Measurements from ENCODE around the gene EGFR.
"Not testable (repeated sequence)": the region's sequence is repeated elsewhere in the genome, so short reads cannot be mapped to it uniquely, and the experiment has no call there.

Gene EGFR

DNA sequence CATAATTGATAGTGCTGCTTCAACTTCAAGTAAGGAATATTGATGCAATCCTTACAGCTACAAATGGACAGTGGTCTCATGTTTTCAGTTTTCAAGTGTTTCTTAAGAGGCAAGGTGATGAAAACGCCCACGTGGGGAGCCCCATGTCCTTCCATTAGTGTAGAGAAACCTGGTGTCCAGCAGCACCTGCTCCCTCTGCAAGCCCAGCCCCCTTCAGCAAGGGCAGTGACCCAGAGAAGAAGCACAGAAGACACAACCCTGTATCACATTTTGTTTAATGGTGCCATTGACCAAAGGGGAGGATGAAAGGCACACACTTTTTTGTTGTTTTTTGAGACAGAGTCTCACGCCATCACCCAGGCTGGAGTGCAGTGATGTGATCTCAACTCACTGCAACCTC is 143.7 kb downstream of the EGFR start:
- TF ChIP-seq, protein P1, sequence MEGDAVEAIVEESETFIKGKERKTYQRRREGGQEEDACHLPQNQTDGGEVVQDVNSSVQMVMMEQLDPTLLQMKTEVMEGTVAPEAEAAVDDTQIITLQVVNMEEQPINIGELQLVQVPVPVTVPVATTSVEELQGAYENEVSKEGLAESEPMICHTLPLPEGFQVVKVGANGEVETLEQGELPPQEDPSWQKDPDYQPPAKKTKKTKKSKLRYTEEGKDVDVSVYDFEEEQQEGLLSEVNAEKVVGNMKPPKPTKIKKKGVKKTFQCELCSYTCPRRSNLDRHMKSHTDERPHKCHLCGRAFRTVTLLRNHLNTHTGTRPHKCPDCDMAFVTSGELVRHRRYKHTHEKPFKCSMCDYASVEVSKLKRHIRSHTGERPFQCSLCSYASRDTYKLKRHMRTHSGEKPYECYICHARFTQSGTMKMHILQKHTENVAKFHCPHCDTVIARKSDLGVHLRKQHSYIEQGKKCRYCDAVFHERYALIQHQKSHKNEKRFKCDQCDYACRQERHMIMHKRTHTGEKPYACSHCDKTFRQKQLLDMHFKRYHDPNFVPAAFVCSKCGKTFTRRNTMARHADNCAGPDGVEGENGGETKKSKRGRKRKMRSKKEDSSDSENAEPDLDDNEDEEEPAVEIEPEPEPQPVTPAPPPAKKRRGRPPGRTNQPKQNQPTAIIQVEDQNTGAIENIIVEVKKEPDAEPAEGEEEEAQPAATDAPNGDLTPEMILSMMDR (conservative IDR thresholded peaks at IDR 0.05; ENCODE audit: low read depth, low read length): no peak
- no peak overlapping the region for H2AFZ ChIP-seq (ENCODE audit: low read depth)
- no peak overlapping the region for H3K9ac ChIP-seq
- no peaks in the 10 kb centered on the region for H3K27me3 ChIP-seq (ENCODE audit: insufficient read depth, low read depth)
- no peaks in the 10 kb centered on the region for H3K36me3 ChIP-seq (ENCODE audit: insufficient read depth)
- H3K27ac ChIP-seq: no peak overlapping the region
- no peak overlapping the region for H3K4me2 ChIP-seq
- no peaks in the 10 kb centered on the region for H4K20me1 ChIP-seq (ENCODE audit: insufficient read depth)
- no peaks in the 10 kb centered on the region for H3K4me1 ChIP-seq (ENCODE audit: low read depth, poor library complexity, severe bottlenecking)
- no peak overlapping the region for H3K4me3 ChIP-seq (IDR thresholded peaks at IDR 0.05; ENCODE audit: insufficient read depth, low read depth, low read length)
- H3K79me2 ChIP-seq (ENCODE audit: insufficient read depth, low read depth): no peaks in the 10 kb centered on the region

DNA sequence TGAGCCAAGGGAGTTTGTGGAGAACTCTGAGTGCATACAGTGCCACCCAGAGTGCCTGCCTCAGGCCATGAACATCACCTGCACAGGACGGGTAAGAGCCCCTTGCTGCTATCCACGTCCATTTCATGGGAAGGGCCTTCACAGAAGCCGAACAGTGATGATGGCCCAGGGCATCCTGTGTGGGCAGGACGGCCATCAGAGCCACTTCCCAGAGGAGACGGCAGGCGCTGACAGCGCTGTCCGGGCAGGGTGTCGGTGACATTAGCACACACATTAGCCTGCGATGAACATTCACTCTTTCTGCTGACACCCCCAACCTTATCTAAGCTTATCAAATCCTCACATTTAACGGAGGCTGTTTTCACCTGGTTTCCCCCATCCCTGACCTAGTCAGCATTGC is 144.9 kb downstream of the EGFR start:
- H3K4me3 ChIP-seq (IDR thresholded peaks at IDR 0.05; ENCODE audit: insufficient read depth, low read depth, low read length): no peak overlapping the region
- TF ChIP-seq, protein P1 (conservative IDR thresholded peaks at IDR 0.05; ENCODE audit: low read depth, low read length): no peak
- H3K27me3 ChIP-seq (ENCODE audit: insufficient read depth, low read depth): no peaks in the 10 kb centered on the region
- no peaks in the 10 kb centered on the region for H3K79me2 ChIP-seq (ENCODE audit: insufficient read depth, low read depth)
- no peak overlapping the region for H2AFZ ChIP-seq (ENCODE audit: low read depth)
- no peak overlapping the region for H3K27ac ChIP-seq
- H3K4me2 ChIP-seq: no peak overlapping the region
- H3K36me3 ChIP-seq (ENCODE audit: insufficient read depth): no peaks in the 10 kb centered on the region
- no peak overlapping the region for H3K9ac ChIP-seq
- H4K20me1 ChIP-seq (ENCODE audit: insufficient read depth): no peaks in the 10 kb centered on the region
- H3K4me1 ChIP-seq (ENCODE audit: low read depth, poor library complexity, severe bottlenecking): no peaks in the 10 kb centered on the region

DNA sequence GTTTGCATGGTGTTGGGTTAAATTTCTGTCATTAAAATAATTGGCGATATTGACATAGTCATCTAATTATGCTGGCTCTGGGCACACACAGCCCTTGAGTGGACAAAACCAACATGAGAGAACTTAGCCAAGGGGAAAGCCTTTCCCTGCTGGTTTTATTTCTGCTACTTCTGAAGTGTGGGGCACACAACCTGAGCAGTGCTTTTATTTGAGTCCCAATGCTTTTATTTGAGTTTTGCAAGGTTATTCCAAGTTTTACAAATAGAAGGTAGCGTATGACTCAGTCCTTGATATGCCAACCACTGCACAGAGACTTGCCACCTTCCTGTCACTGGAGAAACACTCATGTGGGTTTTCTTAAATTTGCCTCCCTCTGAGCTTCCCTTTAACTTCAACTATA is 145.7 kb downstream of the EGFR start:
- Histone ChIP-seq H3K36me3 (ENCODE audit: insufficient read depth) (no peaks in the 10 kb centered on the region), H3K4me2 (no peak overlapping the region), H3K79me2 (ENCODE audit: insufficient read depth, low read depth) (no peaks in the 10 kb centered on the region)

DNA sequence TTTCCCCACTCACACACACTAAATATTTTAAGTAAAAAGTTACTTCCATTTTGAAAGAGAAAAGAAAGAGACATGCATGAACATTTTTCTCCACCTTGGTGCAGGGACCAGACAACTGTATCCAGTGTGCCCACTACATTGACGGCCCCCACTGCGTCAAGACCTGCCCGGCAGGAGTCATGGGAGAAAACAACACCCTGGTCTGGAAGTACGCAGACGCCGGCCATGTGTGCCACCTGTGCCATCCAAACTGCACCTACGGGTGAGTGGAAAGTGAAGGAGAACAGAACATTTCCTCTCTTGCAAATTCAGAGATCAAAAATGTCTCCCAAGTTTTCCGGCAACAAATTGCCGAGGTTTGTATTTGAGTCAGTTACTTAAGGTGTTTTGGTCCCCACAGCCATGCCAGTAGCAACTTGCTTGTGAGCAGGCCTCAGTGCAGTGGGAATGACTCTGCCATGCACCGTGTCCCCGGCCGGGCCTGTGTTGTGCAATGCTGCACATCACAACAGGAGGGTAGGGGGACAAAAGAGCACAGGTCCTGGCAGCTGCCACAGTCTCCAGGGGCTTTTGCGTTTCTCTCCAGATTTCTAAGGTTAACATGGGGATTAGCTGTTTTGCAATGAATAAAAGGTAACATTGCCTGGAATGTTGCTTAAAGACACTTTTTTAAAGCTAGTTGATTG is 146.5 kb downstream of the EGFR start:
- H3K4me2 ChIP-seq: no peak overlapping the region
- H2AFZ ChIP-seq (ENCODE audit: low read depth): no peak overlapping the region
- no peak overlapping the region for H3K4me3 ChIP-seq (IDR thresholded peaks at IDR 0.05; ENCODE audit: insufficient read depth, low read depth, low read length)
- H3K79me2 ChIP-seq (ENCODE audit: insufficient read depth, low read depth): no peaks in the 10 kb centered on the region
- no peaks in the 10 kb centered on the region for H4K20me1 ChIP-seq (ENCODE audit: insufficient read depth)
- H3K4me1 ChIP-seq (ENCODE audit: low read depth, poor library complexity, severe bottlenecking): no peaks in the 10 kb centered on the region
- no peaks in the 10 kb centered on the region for H3K36me3 ChIP-seq (ENCODE audit: insufficient read depth)
- TF ChIP-seq, protein P1 (conservative IDR thresholded peaks at IDR 0.05; ENCODE audit: low read depth, low read length): no peak
- H3K27me3 ChIP-seq (ENCODE audit: insufficient read depth, low read depth): no peaks in the 10 kb centered on the region
- H3K9ac ChIP-seq: no peak overlapping the region
- H3K27ac ChIP-seq: no peak overlapping the region

More for the DNA sequence above, 145.7 kb downstream of the EGFR start:
- TF ChIP-seq, protein P1 (conservative IDR thresholded peaks at IDR 0.05; ENCODE audit: low read depth, low read length): no peak
- Histone ChIP-seq H4K20me1 (ENCODE audit: insufficient read depth) (no peaks in the 10 kb centered on the region), H3K4me1 (ENCODE audit: low read depth, poor library complexity, severe bottlenecking) (no peaks in the 10 kb centered on the region), H2AFZ (ENCODE audit: low read depth) (no peak overlapping the region), H3K9ac (no peak overlapping the region), H3K27ac (no peak overlapping the region), H3K27me3 (ENCODE audit: insufficient read depth, low read depth) (no peaks in the 10 kb centered on the region), H3K4me3 (IDR thresholded peaks at IDR 0.05; ENCODE audit: insufficient read depth, low read depth, low read length) (no peak overlapping the region)

DNA sequence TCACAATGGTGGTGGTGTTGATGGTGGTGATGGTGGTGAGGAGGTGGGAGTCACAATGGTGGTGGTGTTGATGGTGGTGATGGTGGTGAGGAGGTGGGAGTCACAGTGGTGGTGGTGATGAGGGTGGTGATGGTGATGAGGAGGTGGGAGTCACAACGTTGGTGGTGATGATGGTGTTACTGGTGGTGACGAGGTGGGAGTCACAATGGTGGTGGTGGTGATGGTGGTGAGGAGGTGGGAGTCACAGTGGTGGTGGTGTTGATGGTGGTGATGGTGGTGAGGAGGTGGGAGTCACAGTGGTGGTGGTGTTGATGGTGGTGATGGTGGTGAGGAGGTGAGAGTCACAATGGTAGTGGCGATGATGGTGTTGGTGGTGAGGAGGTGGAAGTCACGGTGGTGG is 148.5 kb downstream of the EGFR start:
- H3K36me3 ChIP-seq (ENCODE audit: insufficient read depth); H4K20me1 ChIP-seq (ENCODE audit: insufficient read depth): not testable (repeated sequence)

More for the DNA sequence above, 148.5 kb downstream of the EGFR start:
- not testable (repeated sequence) for H2AFZ ChIP-seq (ENCODE audit: low read depth); H3K27ac ChIP-seq; H3K79me2 ChIP-seq (ENCODE audit: insufficient read depth, low read depth); H3K4me3 ChIP-seq (IDR thresholded peaks at IDR 0.05; ENCODE audit: insufficient read depth, low read depth, low read length); H3K4me1 ChIP-seq (ENCODE audit: low read depth, poor library complexity, severe bottlenecking); H3K9ac ChIP-seq; H3K4me2 ChIP-seq; H3K27me3 ChIP-seq (ENCODE audit: insufficient read depth, low read depth)

All from KMS-11 (cell line).